ENCODE results near the gene RAP1GAP. TPM values are rescaled to one million over a fixed set of nuclear protein-coding genes. Genes with fewer than 3 reads are reported as not detected.

Gene RAP1GAP
- total and polyA plus RNA-seq, 9 of the 15 experiments (the other 6 are each of a cell fraction or from before 2014, with no cell fraction given), result 0.29 to 30.2 (median 19.2) TPM

- TF ChIP-seq UBTF (IDR thresholded peaks at IDR 0.05; ENCODE audit: borderline replicate concordance in 1 of 2, low read depth in 2 of 2, low read length in 2 of 2) (0 out of 4 replicates have a peak, but pooled peaks of 1 of the 2 experiments have one; percentile 31), SLC30A9 (CRISPR knock-in tag; IDR thresholded peaks at IDR 0.05) (no peak), XRCC5 (IDR thresholded peaks at IDR 0.05; ENCODE audit: low read depth, low read length) (peak; percentile 87; the same call in 1 of the 2 replicates), L3MBTL2 (IDR thresholded peaks at IDR 0.05) (no peak), TRIM25 (IDR thresholded peaks at IDR 0.05; ENCODE audit: borderline replicate concordance) (no peak), SMC3 (conservative IDR thresholded peaks at IDR 0.05; ENCODE audit: insufficient read depth, low read depth, low read length) (peak; percentile 84), ZKSCAN1 (IDR thresholded peaks at IDR 0.05; ENCODE audit: low read depth, low read length) (peak; percentile 85; the same call in 1 of the 2 replicates), POLR2A (conservative IDR thresholded peaks at IDR 0.05) (peak; percentile 51; the same call in 1 of the 2 replicates), ZNF121 (CRISPR knock-in tag; conservative IDR thresholded peaks at IDR 0.05) (peak; percentile 68), RCOR1 (IDR thresholded peaks at IDR 0.05; ENCODE audit: borderline replicate concordance in 1 of 2, low read depth in 2 of 2, low read length in 2 of 2) (peak in 1 of 2 experiments; percentile 59; a peak in 2 of 4 replicates), EWSR1 (IDR thresholded peaks at IDR 0.05; ENCODE audit: borderline replicate concordance, low read depth, partially characterized antibody) (no peak), NKRF (IDR thresholded peaks at IDR 0.05; ENCODE audit: borderline replicate concordance) (no peak), FOSL1 (tag; conservative IDR thresholded peaks at IDR 0.05) (peak; percentile 9; the same call in 1 of the 2 replicates), ZFP1 (CRISPR knock-in tag; IDR thresholded peaks at IDR 0.05) (no peak), CREM (IDR thresholded peaks at IDR 0.05; ENCODE audit: low read depth) (0 out of 2 replicates have a peak, but pooled peaks have one; percentile 14), PHF20 (IDR thresholded peaks at IDR 0.05; ENCODE audit: partially characterized antibody) (peak; percentile 15), BCOR (IDR thresholded peaks at IDR 0.05) (peak; percentile 67), TAF9B (IDR thresholded peaks at IDR 0.05; ENCODE audit: partially characterized antibody) (no peak), GMEB1 (CRISPR knock-in tag; IDR thresholded peaks at IDR 0.05) (0 out of 2 replicates have a peak, but pooled peaks have one; percentile 4), RBM25 (IDR thresholded peaks at IDR 0.05; ENCODE audit: low read depth, low read length, severe bottlenecking) (peak; percentile 56)
Observed at GRCh38 chr1:21594935-21595897, 73.9 kb downstream of the RAP1GAP start (continued).

Measured in K562 (cell line).